GM12892 (cell line): Measurements from ENCODE around the gene TAGLN2.
A peak's percentile ranks its signal among the peaks of the same experiment; 100 is the strongest.
"Not testable (repeated sequence)": the region's sequence is repeated elsewhere in the genome, so short reads cannot be mapped to it uniquely, and the experiment has no call there.

ENCODE experiments used
- DNase-seq: peaks from one replicate; pipeline ENCODE4 v3.0.0; 2011; ENCODE audit not compliant: insufficient read length
- FAIRE-seq: peaks from 2 replicates; lab custom pipeline; 2011; peaks lifted over from hg19 to GRCh38; lab: Jason Lieb, UNC
- POLR2A ChIP-seq: IDR thresholded peaks from 2 replicates; pipeline ENCODE4 v1.6.1; 2011; ENCODE audit warnings: low read depth, low read length, control low read depth
- POLR2AphosphoS5 ChIP-seq: IDR thresholded peaks from 2 replicates; pipeline ENCODE4 v1.6.1; 2011; ENCODE audit warnings: low read depth, low read length, control low read depth
- TAF1 ChIP-seq: IDR thresholded peaks from 2 replicates; pipeline ENCODE4 v1.6.1; 2011; ENCODE audit warnings: low read depth, mild to moderate bottlenecking, control low read depth, low read length, borderline replicate concordance

Gene TAGLN2

DNA sequence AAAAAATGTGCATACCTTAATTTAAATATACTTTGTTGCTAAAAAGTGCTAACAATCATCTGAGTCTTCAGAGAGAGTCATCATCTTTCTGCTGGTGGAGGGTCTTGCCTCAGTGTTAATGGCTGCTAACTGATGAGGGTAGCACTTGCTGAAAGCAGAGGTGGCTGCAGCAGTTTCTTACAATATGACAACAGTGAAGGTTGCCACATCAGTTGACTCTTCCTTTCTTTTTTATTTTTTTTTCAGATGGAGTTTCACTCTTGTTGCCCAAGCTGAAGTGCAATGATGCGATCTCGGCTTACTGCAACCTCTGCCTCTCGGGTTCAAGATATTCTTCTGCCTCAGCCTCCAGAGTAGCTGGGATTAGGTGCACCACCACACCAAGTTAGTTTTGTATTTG, 22.8 kb downstream of the TAGLN2 start:
- FAIRE-seq (no peak), DNase-seq (no peak)
- TF ChIP-seq POLR2AphosphoS5 (no peak), TAF1 (no peak), POLR2A (no peak)

DNA sequence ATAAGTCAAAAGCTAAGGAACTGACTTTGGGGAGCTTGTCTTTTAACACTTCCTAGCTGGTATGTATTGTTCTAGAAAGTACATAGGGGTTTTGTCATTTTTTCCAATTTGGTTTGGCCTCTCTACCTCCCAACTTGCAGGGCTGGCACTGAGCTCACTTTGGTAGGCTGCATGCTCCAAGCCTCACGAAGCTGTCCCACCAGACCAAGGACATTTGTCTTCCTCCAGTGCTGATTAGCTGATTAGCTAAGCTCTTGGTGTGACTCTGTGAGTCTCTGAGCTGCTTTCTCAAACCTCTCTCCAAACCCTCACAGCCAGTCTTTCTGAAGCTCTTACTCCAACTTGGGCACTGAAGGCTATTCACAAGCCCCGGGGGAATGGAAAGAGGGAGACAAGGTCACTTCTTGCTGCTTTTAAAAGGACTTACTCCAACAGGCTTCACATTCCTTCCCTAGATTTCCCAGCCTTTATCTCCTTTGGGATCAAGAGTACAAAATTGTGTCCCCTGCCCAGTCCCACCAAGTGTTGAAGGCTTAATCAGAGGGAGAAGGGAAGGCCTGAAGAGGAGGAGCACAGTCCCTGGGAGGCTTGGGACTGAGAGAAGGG, 24.4 kb downstream of the TAGLN2 start:
- FAIRE-seq = no peak

DNA sequence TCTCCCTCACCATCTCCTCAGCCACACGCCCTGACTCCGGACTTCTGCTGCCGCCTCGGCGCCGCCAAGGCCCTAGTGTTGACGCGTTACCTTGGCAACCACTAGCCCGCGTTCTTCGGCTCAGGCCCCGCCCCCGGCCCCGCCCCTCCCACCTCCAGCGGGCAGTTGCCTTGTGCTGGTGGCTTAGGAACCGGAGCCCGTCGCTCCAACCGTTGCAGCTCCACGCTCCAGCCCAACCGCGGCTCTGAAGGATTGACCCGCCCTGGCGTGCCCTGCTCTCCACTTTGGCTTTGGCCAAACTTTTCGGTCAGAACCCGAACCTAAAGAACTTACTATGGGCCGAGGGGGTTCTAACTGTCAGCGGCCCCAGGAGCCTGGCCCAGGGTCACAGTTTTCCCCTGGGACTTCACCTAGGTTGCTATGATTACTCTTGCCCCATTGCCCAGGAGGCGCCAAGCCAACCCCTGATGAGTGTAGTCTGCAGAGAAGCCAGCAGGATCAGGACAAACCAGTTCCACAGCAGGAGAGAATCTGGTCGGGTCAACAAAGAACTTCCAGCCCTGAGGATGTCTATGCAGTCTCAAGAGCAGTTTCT, 25.1 kb downstream of the TAGLN2 start, which contains the start of gene CFAP45:
Gene CFAP45, minus strand, starts transcription at position 80 of the 595 bp plus-strand sequence. Its CDS starts 67 bp downstream, at position 13.
- DNase-seq = no peak

More for the DNA sequence above, 24.4 kb downstream of the TAGLN2 start:
- TF ChIP-seq POLR2AphosphoS5 (no peak), POLR2A (no peak), TAF1 (no peak)
- DNase-seq = no peak

DNA sequence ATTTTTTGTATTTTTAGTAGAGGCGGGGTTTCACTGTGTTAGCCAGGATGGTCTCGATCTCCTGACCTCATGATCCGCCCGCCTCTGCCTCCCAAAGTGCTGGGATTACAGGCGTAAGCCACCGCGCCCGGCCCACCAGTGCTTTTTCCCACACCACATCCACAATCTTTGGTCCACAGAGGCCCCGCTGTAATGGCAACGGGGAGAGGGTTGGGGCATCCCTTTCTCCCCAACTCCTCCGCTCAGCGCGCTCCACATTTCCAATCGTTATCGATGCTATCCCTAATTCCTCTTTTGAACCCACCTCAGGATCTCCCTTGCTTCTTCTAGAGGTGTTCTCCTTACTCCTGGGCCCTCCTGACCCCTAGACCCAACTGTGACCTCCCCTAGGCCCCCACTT, 25.7 kb downstream of the TAGLN2 start:
- not testable (repeated sequence) for DNase-seq, FAIRE-seq

More for the DNA sequence above, 25.1 kb downstream of the TAGLN2 start, which contains the start of gene CFAP45:
- no peak for TF ChIP-seq TAF1
- no peak for TF ChIP-seq POLR2AphosphoS5
- TF ChIP-seq POLR2A = no peak
- no peak for FAIRE-seq

DNA sequence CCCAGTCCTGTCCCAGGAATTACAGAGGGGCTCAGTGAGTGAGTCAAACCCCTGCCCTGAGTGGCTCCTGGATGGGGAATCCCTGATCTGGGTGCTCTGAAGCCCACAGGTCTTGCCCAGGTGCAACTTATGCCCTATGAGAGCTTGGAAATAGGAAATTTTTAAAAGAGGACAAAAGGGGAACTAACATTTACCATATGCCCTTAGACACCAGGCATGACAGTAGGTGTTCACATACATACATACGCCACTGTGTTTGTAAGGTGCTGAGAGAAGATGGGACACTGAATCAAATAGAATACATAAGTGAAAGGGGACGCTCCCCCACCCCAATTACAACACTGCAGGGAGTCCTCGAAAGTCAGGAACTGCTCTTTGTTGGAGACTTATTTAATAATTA, 26.8 kb downstream of the TAGLN2 start:
- no peak for TF ChIP-seq TAF1
- no peak for TF ChIP-seq POLR2AphosphoS5
- no peak for TF ChIP-seq POLR2A
- FAIRE-seq (no peak), DNase-seq (no peak)

DNA sequence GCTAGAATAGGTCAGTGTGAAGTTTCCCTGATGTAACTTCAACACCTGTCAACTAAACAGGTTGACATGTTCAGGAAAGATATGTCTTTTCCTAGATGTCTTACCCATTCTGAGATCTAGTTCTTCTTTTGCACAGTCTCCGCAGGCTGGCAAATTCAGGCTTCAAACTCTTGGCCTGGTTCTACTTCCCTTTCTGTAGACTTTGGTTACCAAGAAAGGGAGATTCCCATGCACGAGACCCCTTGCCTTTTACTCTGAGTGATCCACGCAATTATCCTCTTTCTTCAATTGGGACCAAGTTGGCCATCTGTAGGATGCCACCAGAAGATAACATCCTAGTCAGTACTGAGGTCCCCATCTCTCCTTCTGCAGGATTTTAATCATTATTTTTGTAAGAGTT, 27.3 kb downstream of the TAGLN2 start:
- no peak for DNase-seq
- no peak for FAIRE-seq
- TF ChIP-seq POLR2AphosphoS5 (no peak), TAF1 (no peak), POLR2A (no peak)

DNA sequence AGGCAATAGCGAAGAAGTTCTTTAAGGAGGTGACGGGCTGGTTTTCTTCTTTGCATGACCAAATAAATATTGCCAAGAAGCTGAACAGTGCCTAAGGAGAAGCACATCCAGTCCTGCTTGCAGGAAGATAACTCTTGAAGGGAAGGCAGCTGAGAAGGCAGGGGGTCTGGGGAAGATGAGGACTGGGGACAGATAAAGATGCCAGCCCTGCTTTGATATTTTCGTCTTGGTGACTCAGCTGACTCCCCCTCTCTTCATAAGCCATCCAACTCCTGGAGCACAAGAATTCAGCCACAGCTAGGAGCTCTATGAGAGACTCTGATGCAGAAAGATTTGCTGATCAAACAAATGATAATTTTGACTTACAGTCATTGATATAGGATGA, 28.8 kb downstream of the TAGLN2 start:
- no peak for TF ChIP-seq TAF1
- no peak for TF ChIP-seq POLR2AphosphoS5
- TF ChIP-seq POLR2A = no peak
- FAIRE-seq = no peak
- DNase-seq = no peak

DNA sequence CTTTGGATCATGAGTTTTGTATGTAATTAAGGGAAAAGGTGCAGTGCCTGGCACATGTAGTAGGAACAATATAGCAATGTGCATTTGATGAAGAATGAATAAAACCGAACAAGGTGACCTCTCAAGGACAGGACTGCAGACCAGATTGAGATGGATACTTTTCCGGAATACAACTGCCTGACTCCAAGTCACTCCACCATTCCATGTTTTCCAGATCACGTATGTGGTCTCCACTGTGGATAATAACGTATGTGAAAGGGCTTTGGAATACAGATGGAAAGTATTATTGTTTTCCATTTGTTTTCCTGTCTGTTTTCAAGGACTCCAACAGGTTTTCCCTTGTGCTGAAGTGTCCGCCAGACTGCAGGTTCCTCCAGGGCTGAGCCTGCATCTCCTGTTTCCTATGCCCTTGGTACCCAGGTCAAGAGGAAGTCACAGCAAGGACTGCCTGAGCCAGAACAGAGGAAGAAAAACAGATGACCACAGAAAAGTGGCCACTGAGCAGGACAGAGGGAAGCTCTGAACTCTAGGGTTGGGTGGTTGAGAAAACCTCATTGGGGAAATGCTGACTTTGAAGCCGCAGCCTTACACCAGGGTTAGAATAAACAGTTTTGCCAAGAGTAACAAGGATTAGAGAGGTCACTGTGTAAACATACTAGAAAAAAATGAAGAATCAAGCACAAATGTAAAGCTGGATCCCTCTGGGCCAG, 29.3 kb downstream of the TAGLN2 start:
- FAIRE-seq (no peak), DNase-seq (no peak)
- no peak for TF ChIP-seq POLR2A
- no peak for TF ChIP-seq POLR2AphosphoS5
- TF ChIP-seq TAF1 = no peak

DNA sequence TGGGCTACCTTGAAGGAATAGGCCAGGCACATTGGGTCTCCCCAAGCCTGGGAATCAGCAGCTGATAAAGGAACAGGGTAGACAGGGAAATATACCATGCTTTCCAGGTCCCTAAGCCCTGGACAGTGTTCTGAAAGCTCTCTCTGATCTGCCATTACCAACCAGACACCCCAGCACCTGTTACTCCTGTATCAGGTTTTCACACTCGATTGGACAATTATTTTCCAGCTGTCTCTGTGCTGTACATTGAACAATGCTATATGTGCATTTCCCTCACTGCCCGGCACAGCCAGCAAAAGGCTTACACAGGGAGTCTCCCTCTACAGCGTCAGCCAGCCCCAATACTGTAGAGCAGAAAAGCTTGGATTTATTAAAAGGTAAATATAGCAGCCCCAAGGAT, 30.0 kb downstream of the TAGLN2 start:
- DNase-seq (no peak), FAIRE-seq (no peak)
- TF ChIP-seq POLR2AphosphoS5 (no peak), TAF1 (no peak), POLR2A (no peak)

DNA sequence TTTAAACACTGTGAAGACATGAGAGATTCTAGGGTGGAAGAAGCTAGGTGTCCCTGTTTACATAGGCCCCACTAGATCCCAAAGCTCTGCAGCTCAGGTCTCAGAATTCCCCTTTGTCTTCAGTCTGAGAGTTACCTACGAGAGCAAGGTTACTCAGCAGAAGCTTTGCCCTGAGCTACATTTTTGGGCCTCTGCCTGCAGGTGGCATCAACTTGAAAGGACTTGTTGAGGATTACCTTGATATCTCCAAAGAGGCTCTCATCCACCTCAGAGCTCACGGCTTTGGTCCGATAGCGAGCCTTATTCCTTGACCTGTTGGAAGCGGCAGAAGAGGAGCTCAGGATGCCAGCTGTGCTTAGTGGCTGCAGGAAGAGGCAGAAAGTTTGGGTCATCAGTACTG, 32.4 kb downstream of the TAGLN2 start:
- no peak for TF ChIP-seq POLR2AphosphoS5
- DNase-seq (no peak), FAIRE-seq (no peak)

DNA sequence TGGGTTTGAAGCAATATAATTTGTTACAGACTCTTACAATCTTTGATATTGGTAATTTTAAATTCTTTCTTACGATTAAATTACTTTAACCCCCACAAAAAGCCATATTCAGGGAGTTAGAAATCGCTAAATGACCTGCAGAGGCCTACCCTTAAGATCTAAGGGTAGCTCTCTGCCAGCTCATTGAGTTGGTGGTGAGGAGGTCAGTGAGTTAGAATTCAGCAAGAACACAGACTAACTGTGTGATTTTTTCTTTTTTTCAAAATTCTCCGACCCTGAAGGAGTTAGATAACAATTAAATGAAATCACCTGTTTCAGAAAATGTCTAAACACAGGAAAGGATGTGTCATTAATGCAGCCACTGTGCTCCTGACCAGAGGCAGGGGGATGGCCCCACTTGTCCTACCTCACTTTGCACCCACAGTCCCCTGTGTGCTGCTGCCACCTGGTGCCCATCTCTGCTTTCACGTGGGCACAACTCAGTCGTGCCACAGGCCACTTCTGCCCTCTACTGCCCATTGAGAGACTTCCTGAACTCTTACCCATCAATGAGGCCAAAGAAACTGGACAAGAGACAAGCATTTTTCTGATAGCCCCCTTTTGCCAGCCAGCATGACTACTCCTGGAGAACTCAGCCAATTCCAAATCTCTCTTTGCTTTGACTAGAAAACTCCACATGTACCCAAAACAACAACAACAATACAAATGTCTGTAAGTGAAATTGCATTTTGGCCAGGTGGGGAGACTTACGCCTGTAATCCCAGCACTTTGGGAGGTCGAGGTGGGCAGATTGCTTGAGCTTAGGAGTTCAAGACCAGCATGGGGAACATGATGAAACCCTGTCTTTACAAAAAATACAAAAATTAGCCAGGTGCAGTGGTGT, 33.8 kb downstream of the TAGLN2 start:
- FAIRE-seq = peak; percentile 95
- TF ChIP-seq POLR2AphosphoS5 (no peak), TAF1 (no peak), POLR2A (no peak)
- DNase-seq = no peak

DNA sequence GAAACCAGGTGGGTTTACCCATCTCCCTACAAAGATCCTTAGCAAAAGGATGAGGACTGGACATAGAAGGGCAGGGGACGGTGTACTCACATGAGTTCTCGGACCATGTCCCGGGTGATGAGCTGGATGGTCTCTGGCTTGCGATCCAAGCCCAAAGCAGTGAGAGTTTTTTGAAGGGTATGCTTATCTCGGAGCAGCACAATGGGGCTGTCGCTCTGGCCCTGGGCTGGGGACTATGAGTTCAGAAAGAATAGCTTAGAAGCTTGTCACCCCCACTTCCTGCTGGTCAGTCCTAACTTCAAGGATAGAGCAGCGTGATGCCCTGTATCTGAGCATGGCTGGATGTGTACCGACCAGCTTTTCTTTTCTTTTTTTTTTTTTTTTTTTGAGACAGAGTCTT, 34.9 kb downstream of the TAGLN2 start:
- no peak for TF ChIP-seq POLR2AphosphoS5
- TF ChIP-seq POLR2A = no peak
- TF ChIP-seq TAF1 = no peak
- FAIRE-seq (no peak), DNase-seq (no peak)
